GM10266 (cell line): ENCODE data around the gene MAPK8IP1.
"Not testable (repeated sequence)": the region's sequence is repeated elsewhere in the genome, so short reads cannot be mapped to it uniquely, and the experiment has no call there.

Experiments used
- DNase-seq: peaks from one replicate; pipeline ENCODE4 v3.0.0; 2012; ENCODE audit errors: extremely low spot score
- TF ChIP-seq, protein P1 (sequence below): IDR thresholded peaks from 2 replicates; pipeline ENCODE4 v1.5.1; 2012; ENCODE audit warnings: mild to moderate bottlenecking, low read depth; ENCODE audit not compliant: control insufficient read depth, insufficient read depth; ENCODE audit errors: missing control alignments

Gene MAPK8IP1

DNA sequence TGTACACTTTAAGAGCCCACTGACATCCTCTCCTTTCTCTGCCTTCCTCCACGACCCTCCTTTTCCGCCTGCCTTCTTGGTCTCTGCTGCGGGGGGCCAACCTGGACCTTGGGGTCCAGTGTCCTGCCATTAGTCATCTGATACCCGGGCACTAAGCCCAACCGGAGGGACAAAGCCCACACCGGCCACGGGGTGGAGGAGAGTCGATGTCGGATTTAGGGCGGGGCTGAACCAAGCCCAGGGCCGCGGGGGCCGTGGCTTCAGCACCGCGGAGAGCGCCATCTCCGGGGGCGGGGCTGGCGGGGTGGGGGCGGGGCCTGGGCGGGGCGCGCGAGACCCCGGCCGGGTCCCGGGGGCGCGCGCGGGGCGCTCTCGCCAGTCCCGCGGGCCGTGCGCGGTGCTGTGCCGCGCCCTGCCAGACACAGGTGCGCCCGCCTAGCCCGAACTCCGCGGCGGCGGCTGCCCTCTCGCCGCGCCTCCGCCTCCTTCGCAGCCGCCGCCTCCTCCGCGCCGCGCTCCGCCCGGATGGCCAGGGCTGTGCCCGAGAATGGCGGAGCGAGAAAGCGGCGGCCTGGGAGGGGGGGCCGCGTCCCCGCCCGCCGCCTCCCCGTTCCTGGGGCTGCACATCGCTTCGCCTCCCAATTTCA lies at the start of gene MAPK8IP1:
Gene MAPK8IP1 (plus strand): TSS at position 378 of the 647 bp plus-strand sequence. CDS start 170 bp downstream, at position 548.
- TF ChIP-seq, protein P1, sequence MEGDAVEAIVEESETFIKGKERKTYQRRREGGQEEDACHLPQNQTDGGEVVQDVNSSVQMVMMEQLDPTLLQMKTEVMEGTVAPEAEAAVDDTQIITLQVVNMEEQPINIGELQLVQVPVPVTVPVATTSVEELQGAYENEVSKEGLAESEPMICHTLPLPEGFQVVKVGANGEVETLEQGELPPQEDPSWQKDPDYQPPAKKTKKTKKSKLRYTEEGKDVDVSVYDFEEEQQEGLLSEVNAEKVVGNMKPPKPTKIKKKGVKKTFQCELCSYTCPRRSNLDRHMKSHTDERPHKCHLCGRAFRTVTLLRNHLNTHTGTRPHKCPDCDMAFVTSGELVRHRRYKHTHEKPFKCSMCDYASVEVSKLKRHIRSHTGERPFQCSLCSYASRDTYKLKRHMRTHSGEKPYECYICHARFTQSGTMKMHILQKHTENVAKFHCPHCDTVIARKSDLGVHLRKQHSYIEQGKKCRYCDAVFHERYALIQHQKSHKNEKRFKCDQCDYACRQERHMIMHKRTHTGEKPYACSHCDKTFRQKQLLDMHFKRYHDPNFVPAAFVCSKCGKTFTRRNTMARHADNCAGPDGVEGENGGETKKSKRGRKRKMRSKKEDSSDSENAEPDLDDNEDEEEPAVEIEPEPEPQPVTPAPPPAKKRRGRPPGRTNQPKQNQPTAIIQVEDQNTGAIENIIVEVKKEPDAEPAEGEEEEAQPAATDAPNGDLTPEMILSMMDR, result no peak
- peak; percentile 89 for DNase-seq

DNA sequence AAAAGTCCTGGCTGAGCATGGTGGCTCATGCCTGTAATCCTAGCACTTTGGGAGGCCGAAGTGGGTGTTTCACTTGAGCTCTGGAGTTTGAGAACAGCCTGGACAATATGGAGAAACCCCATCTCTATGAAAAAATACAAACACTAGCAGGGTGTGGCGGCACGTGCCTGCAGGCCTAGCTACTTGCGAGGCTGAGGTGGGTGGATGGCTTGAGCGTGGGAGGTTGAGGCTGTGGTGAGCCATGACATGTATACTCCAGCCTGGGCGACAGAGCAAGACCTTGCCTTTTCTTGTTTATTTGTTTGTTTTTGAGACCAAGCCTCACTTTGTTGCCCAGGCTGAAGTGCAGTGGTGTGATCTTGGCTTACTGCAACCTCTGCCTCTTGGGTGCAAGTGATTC lies 46.2 kb upstream of the MAPK8IP1 start:
- no peak for DNase-seq

GRCh38 chr11:45840251-45840650 lies 45.2 kb upstream of the MAPK8IP1 start:
- DNase-seq, result not testable (repeated sequence)

More for the DNA sequence above, 46.2 kb upstream of the MAPK8IP1 start:
- TF ChIP-seq, protein P1, result no peak

- TF ChIP-seq, protein P1, result peak; percentile 84
- peak; percentile 77 for DNase-seq
These were observed 42.1 kb upstream of the MAPK8IP1 start for GRCh38 chr11:45843158-45843924.

DNA sequence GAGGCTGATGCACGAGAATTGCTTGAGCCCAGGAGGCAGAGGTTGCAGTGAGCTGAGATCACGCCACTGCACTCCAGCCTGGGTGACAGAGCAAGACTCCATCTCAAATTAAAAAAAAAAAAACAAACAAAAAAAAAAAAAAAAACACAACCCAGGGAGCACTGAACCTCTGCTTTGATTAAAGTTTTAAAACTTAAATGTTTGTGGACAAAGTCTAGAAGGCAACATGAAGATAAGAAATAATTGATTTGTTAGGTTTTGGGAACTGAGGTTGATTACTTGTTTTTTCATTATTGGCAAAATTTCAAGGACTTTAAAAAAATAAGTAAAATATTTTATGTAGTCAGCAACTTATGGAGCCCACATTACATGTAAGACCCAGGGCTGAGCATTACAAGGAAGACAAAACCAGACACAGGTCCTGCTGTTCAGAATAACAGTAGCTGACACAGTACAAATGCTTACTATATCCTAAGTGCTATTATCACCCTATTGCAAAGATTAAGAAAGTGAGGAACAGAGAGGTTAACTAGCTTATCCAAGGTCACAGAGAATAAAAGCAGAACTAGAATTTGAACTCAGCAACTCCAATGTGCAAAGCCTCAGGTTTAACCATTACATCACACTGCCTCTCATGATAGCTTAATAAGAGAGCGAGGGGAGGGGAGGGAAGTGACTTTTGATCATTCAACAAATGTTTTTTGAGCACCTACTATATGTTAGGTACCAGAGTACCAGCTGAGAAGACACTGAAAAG lies 40.5 kb upstream of the MAPK8IP1 start:
- TF ChIP-seq, protein P1, result no peak
- no peak for DNase-seq

DNA sequence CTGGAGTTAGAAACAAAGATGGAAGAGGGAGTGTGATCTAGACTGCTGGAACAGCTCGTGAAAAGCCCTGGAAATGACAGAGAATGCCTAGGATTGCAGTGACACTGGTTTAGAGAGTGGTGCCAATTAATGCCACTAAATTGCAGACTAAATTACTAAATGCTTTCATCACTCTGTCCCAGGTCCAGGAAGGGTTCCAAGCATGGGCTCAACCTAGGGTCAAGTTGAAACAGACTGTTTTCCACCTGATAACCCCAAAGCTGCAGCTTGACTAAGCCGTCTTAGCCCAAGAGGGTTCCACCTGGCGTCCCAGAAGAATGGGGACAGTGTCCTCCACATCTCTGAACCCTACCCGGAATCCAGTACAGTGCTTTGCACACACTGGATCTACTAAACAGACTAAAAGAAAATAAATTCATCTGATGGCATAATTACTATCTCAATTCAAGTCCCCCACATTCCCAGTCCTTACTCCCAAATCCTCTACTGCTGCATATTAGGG lies 39.2 kb upstream of the MAPK8IP1 start:
- TF ChIP-seq, protein P1, result no peak
- no peak for DNase-seq

DNA sequence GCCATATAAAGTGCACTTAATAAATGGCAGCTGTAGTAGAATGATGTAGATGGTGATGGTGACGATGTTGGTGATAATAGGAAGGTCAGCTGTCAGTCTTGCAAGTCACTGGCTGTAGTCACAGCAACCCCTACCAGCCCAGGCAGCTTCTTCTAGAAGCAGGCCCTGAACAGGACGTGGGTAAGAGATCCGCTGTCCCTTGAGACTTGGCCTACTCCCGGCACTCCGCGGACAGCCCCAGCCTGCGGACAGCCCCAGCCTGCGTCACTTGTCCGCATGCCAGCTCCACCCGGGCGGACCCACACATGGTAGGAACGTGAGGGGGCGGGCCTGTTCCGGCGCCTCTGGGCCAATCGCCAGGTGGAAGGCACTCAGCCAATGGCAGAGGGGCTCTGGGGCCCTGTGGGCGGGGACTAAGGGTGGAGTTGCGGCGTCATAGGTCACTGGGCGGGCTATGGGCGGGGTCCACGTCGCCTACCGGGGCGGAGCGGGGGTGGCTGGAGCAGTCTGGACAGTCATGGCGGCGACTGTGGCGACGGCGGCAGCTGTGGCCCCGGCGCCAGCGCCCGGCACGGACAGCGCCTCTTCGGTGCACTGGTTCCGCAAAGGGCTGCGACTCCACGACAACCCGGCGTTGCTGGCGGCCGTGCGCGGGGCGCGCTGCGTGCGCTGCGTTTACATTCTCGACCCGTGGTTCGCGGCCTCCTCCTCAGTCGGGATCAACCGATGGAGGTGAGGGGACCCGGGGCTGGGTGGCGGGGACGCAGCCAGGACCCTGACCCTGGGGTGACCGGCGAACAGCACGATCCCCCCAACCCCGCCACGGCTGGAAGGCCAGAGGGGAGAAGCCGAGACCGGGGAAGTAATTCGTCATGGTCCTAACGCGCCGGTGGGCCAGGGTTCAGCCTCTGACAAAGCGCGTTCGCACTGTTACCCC lies 38.2 kb upstream of the MAPK8IP1 start, which contains the start of gene CRY2:
Gene CRY2 (plus strand): TSS at position 502 of the 937 bp plus-strand sequence. CDS start 16 bp downstream, at position 518.
- TF ChIP-seq, protein P1, result no peak
- peak; percentile 96 for DNase-seq
